ENCODE data around the gene GIMD1.

Gene GIMD1

GRCh38 chr4:106337916-106338315 lies 30.7 kb downstream of the GIMD1 start:
- no peak for TF ChIP-seq EZH2phosphoT487 (IDR thresholded peaks at IDR 0.05; ENCODE audit: low read length)
- TF ChIP-seq EZH2 (optimal IDR thresholded peaks at IDR 0.05; ENCODE audit: low read depth, low read length) = no peak
- no peak for TF ChIP-seq CTCF (IDR thresholded peaks at IDR 0.05; ENCODE audit: low read length)
- Histone ChIP-seq H3K4me1 (ENCODE audit: low read length) (no peaks in the 10 kb centered on the region), H3K9ac (ENCODE audit: low read length) (no peak overlapping the region), H3K36me3 (replicated peaks; ENCODE audit: insufficient read depth, low read length) (peaks cover 6% of the 10 kb centered on the region; the same call in 1 of the 2 replicates), H3K27ac (ENCODE audit: low read length) (no peak overlapping the region), H2AFZ (ENCODE audit: low read length) (no peak overlapping the region), H3K4me2 (ENCODE audit: low read depth, low read length) (no peak overlapping the region), H3K27me3 (replicated peaks; ENCODE audit: insufficient read depth, low read length) (no peaks in the 10 kb centered on the region), H4K20me1 (ENCODE audit: insufficient read depth, low read length) (0 out of 2 replicates have a peak, but pooled peaks cover 5% of the 10 kb centered on the region), H3F3A (ENCODE audit: insufficient read depth, low read length) (no peaks in the 10 kb centered on the region; the same call in 1 of the 2 replicates), H3K9me3 (replicated peaks; ENCODE audit: insufficient read depth, low read length) (no peaks in the 10 kb centered on the region), H3K4me3 (ENCODE audit: low read length) (no peak overlapping the region), H3K9me2 (replicated peaks; ENCODE audit: insufficient read depth, low read length) (no peaks in the 10 kb centered on the region), H3K79me2 (ENCODE audit: low read length) (peaks cover 32% of the 10 kb centered on the region)
- no peak for DNase-seq

DNA sequence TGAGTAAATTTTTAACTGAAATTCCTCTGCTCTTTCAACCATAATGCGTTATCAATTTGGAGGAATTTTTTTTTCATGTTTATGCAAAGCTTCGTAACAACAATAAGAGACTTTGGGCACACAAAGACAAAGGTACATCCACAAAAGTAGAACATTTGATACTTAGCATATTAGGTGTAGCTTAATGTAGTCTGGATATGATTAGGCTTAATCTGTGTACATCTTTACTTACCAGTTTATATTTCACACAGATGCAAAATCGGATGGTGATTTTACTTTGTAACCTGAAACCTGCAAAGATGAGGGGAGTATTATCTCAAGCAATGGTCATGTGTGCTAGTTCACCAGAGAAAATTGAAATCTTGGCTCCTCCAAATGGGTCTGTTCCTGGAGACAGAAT lies 32.0 kb downstream of the GIMD1 start:
- Histone ChIP-seq H2AFZ (ENCODE audit: low read length) (no peak overlapping the region), H3K9ac (ENCODE audit: low read length) (no peak overlapping the region), H3K27me3 (replicated peaks; ENCODE audit: insufficient read depth, low read length) (no peaks in the 10 kb centered on the region), H3K36me3 (replicated peaks; ENCODE audit: insufficient read depth, low read length) (peaks cover 6% of the 10 kb centered on the region; the same call in 1 of the 2 replicates), H3K9me2 (replicated peaks; ENCODE audit: insufficient read depth, low read length) (no peaks in the 10 kb centered on the region), H4K20me1 (ENCODE audit: insufficient read depth, low read length) (no peaks in the 10 kb centered on the region), H3F3A (ENCODE audit: insufficient read depth, low read length) (no peaks in the 10 kb centered on the region; the same call in 1 of the 2 replicates), H3K4me2 (ENCODE audit: low read depth, low read length) (no peak overlapping the region), H3K9me3 (replicated peaks; ENCODE audit: insufficient read depth, low read length) (no peaks in the 10 kb centered on the region), H3K4me1 (ENCODE audit: low read length) (no peaks in the 10 kb centered on the region), H3K4me3 (ENCODE audit: low read length) (no peak overlapping the region), H3K79me2 (ENCODE audit: low read length) (peaks cover 19% of the 10 kb centered on the region), H3K27ac (ENCODE audit: low read length) (no peak overlapping the region)
- no peak for TF ChIP-seq EZH2 (optimal IDR thresholded peaks at IDR 0.05; ENCODE audit: low read depth, low read length)
- TF ChIP-seq CTCF (IDR thresholded peaks at IDR 0.05; ENCODE audit: low read length) = no peak
- TF ChIP-seq EZH2phosphoT487 (IDR thresholded peaks at IDR 0.05; ENCODE audit: low read length) = no peak
- no peak for DNase-seq

DNA sequence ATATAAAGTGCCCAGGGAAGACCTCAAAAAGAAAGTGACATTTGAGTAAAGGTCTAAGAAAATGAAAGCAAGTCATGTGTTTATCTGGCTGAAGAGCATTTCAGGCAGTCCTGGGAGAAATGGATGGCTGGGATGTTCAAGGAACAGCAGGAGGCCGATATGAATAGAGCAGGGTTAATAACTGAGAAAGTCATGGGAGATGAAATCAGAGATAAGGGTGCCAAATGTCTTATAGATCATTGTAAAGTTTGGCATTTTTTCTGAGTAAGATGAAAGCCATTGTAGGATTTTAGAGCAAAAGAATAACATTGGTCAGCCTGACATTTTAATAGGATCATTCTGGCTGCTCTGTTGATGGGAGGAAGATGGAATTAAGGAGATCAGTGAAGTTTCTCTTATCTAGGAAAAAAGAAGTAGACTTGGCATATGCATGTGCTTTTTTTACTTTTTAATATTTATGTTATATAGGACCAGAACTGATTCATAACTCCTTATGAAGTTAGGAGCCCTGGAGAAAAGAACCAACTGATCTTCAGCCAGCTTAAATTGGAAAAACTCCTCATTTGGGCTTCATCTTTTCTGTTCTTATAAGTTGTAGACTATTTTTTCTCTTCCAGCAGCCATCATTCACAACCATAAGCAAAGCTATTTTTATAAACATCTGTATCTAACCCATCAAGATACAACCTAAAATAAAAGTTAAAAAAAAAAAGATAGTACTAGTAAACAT lies 33.7 kb downstream of the GIMD1 start:
- no peak overlapping the region for H2AFZ ChIP-seq (ENCODE audit: low read length)
- no peak for DNase-seq
- H3F3A ChIP-seq (ENCODE audit: insufficient read depth, low read length) = no peaks in the 10 kb centered on the region; the same call in 1 of the 2 replicates
- H3K79me2 ChIP-seq (ENCODE audit: low read length) = peaks cover 2% of the 10 kb centered on the region; the same call in 1 of the 2 replicates
- no peaks in the 10 kb centered on the region for H3K27me3 ChIP-seq (replicated peaks; ENCODE audit: insufficient read depth, low read length)
- no peak for TF ChIP-seq EZH2 (optimal IDR thresholded peaks at IDR 0.05; ENCODE audit: low read depth, low read length)
- no peak for TF ChIP-seq EZH2phosphoT487 (IDR thresholded peaks at IDR 0.05; ENCODE audit: low read length)
- TF ChIP-seq CTCF (IDR thresholded peaks at IDR 0.05; ENCODE audit: low read length) = no peak
- no peaks in the 10 kb centered on the region for H4K20me1 ChIP-seq (ENCODE audit: insufficient read depth, low read length)
- H3K27ac ChIP-seq (ENCODE audit: low read length) = no peak overlapping the region
- no peaks in the 10 kb centered on the region for H3K4me1 ChIP-seq (ENCODE audit: low read length)
- no peaks in the 10 kb centered on the region for H3K9me2 ChIP-seq (replicated peaks; ENCODE audit: insufficient read depth, low read length)
- H3K4me2 ChIP-seq (ENCODE audit: low read depth, low read length) = no peak overlapping the region
- peaks cover 6% of the 10 kb centered on the region; the same call in 1 of the 2 replicates for H3K36me3 ChIP-seq (replicated peaks; ENCODE audit: insufficient read depth, low read length)
- H3K9ac ChIP-seq (ENCODE audit: low read length) = no peak overlapping the region
- no peak overlapping the region for H3K4me3 ChIP-seq (ENCODE audit: low read length)
- H3K9me3 ChIP-seq (replicated peaks; ENCODE audit: insufficient read depth, low read length) = no peaks in the 10 kb centered on the region
